K562 (cell line): ENCODE data around the gene SEMA6B. TPM values are rescaled to one million over a fixed set of nuclear protein-coding genes. Genes with fewer than 3 reads are reported as not detected.

Experiments
- ATAC-seq: fragments of 200-7000 bp; cut with Tn5 transposase; 3 replicates; pipeline ENCODE4 v1.9.1; 2020; ENCODE audit warnings: moderate library complexity
- BruUV-seq: library from RNA; stranded (reverse); fragments of 400-500 nt; replicated peaks from 2 replicates; lab custom pipeline; 2021; lab: Mats Ljungman, UMichigan
- CTCF ChIA-PET: fragments of 300-600 bp; formaldehyde crosslinking; extraction: SDS; loops from one replicate; lab custom pipeline; 2021; ENCODE audit warnings: low intra/inter-chr PET ratio; lab: Yijun Ruan, JAX
- POLR2A ChIA-PET: fragments of 300-600, 350-650 bp; sonication (Branson Sonifier 250); formaldehyde crosslinking; extraction: SDS; loops from one replicate; lab custom pipeline; 2021; ENCODE audit warnings: antibody characterized with exemption, inconsistent platforms; lab: Yijun Ruan, JAX
- DNase-seq, 4 experiments: peaks; one replicate each; pipeline versions ENCODE4 v3.0.0 to v3.0.0-alpha.2; 2011 to 2018; ENCODE audit warnings: low spot score in 3 of 4, mixed read lengths in 3 of 4; ENCODE audit errors: extremely low read depth in 1 of 4
- FAIRE-seq: peaks from 2 replicates; lab custom pipeline; 2011; peaks lifted over from hg19 to GRCh38; lab: Jason Lieb, UNC
- H2AFZ ChIP-seq: 2 replicates; pipeline ENCODE4 v1.6.0; 2011; ENCODE audit warnings: low read depth, low read length, control low read depth, inconsistent platforms
- H3K27ac ChIP-seq: fragments of 200-600 bp; 3 replicates; pipeline ENCODE4 v1.8.0; 2011; ENCODE audit warnings: low read depth, mild to moderate bottlenecking, control low read depth, inconsistent platforms, low read length, moderate library complexity, mixed read lengths; ENCODE audit errors: extremely low read depth
- H3K27me3 ChIP-seq, 2 experiments: fragments of 300-600 bp in 1 of 2; 2 replicates in 1 of 2; 3 replicates in 1 of 2; pipeline versions ENCODE4 v1.6.0 to v1.8.0; 2011; ENCODE audit warnings: inconsistent platforms in 2 of 2, low read length in 2 of 2, mild to moderate bottlenecking in 1 of 2, mixed read lengths in 1 of 2, moderate library complexity in 1 of 2; ENCODE audit not compliant: control insufficient read depth in 2 of 2, insufficient read depth in 2 of 2
- H3K36me3 ChIP-seq: fragments of 300-600 bp; 3 replicates; pipeline ENCODE4 v1.8.0; 2011; ENCODE audit warnings: mild to moderate bottlenecking, low read length, inconsistent platforms; ENCODE audit not compliant: control insufficient read depth, insufficient read depth
- H3K4me1 ChIP-seq, 2 experiments: fragments of 200-600 bp in 1 of 2; replicated peaks in 1 of 2; 2 replicates in 1 of 2; 3 replicates in 1 of 2; pipeline versions ENCODE4 v1.5.1 to v1.8.0; 2011; ENCODE audit warnings: inconsistent platforms in 2 of 2, low read length in 2 of 2, mild to moderate bottlenecking in 1 of 2, mixed read lengths in 1 of 2, moderate library complexity in 1 of 2; ENCODE audit not compliant: control insufficient read depth in 2 of 2, insufficient read depth in 2 of 2
- H3K4me2 ChIP-seq: 2 replicates; pipeline ENCODE4 v1.6.1; 2011; ENCODE audit warnings: low read length, control low read depth, inconsistent platforms, mixed read lengths; ENCODE audit not compliant: insufficient read depth
- H3K4me3 ChIP-seq: fragments of 200-600 bp; sonication (generic), shearing (Covaris generic); 2 replicates; pipeline ENCODE4 v1.5.1; 2016; ENCODE audit warnings: control low read depth, inconsistent platforms
- H3K79me2 ChIP-seq: fragments of 200-600 bp; 3 replicates; pipeline ENCODE4 v1.8.0; 2011; ENCODE audit warnings: low read length, inconsistent platforms; ENCODE audit not compliant: control insufficient read depth, insufficient read depth
- H3K9ac ChIP-seq, 2 experiments: 2 replicates each; pipeline versions ENCODE4 v1.6.0 to v1.6.1; 2011; ENCODE audit warnings: low read depth in 2 of 2, low read length in 2 of 2, control low read depth in 1 of 2, inconsistent platforms in 1 of 2, mild to moderate bottlenecking in 1 of 2, mixed read lengths in 1 of 2; ENCODE audit not compliant: insufficient read depth in 1 of 2
- H3K9me1 ChIP-seq: one replicate; pipeline ENCODE4 v1.6.0; 2011; ENCODE audit warnings: inconsistent platforms, mild to moderate bottlenecking, low read length, moderate library complexity; ENCODE audit not compliant: control insufficient read depth, insufficient read depth
- H3K9me3 ChIP-seq: replicated peaks from 2 replicates; pipeline ENCODE4 v1.5.1; 2011; ENCODE audit warnings: low read depth, low read length, inconsistent platforms; ENCODE audit not compliant: control insufficient read depth, insufficient read depth
- H4K20me1 ChIP-seq: replicated peaks from 2 replicates; pipeline ENCODE4 v1.6.1; 2011; ENCODE audit warnings: low read length, inconsistent platforms, mixed read lengths; ENCODE audit not compliant: control insufficient read depth, insufficient read depth
- ESRRA ChIP-seq: fragments of 450-650 bp; IDR thresholded peaks from 2 replicates; pipeline ENCODE4 v1.6.1; 2014; ENCODE audit warnings: low read depth, mild to moderate bottlenecking, moderate library complexity, borderline replicate concordance
- FOS ChIP-seq: IDR thresholded peaks from 3 replicates; pipeline ENCODE4 v1.6.1; 2011; ENCODE audit not compliant: insufficient read length; ENCODE audit errors: extremely low read depth
- HNRNPH1 ChIP-seq: fragments of 200-400 bp; formaldehyde crosslinking; optimal IDR thresholded peaks from 2 replicates; pipeline ENCODE3; 2017; ENCODE audit warnings: low read depth, mild to moderate bottlenecking, low read length, moderate library complexity
- MAFK ChIP-seq: IDR thresholded peaks from 2 replicates; pipeline ENCODE4 v1.6.1; 2011; ENCODE audit warnings: low read length, improper control_type of control experiment
- RB1 ChIP-seq: fragments of 450-650 bp; IDR thresholded peaks from 2 replicates; pipeline ENCODE4 v1.6.1; 2017; ENCODE audit warnings: low read depth, mild to moderate bottlenecking
- SPI1 ChIP-seq: IDR thresholded peaks from 2 replicates; pipeline ENCODE4 v1.6.1; 2011; ENCODE audit warnings: low read depth, low read length, control low read depth, borderline replicate concordance
- SREBF2 ChIP-seq: sonication (generic); formaldehyde crosslinking; IDR thresholded peaks from 2 replicates; pipeline ENCODE4 v1.4.0; 2020; ENCODE audit warnings: mild to moderate bottlenecking, missing genetic modification reagents
- TAL1 ChIP-seq: fragments of 450-650 bp; IDR thresholded peaks from 2 replicates; pipeline ENCODE4 v1.6.1; 2016; ENCODE audit warnings: mild to moderate bottlenecking
- WGBS: fragments of 100-300 bp; shearing (Covaris generic); methylation state at CpG from one replicate; pipeline ENCODE4 v1.1.6; 2016; ENCODE audit warnings: low coverage, mixed read lengths; ENCODE audit not compliant: insufficient coverage; ENCODE audit errors: missing lambda C conversion rate; 5-methylcytosine and 5-hydroxymethylcytosine counted together
- in situ Hi-C: fragments of 300-500 bp; cut with MboI; formaldehyde crosslinking; loops from 4 replicates; pipeline ENCODE4 v1.15.0; 2018; ENCODE audit warnings: inconsistent platforms, mixed read lengths
- intact Hi-C: fragments of 100-400 bp; cut with micrococcal nuclease; formaldehyde crosslinking; loops from 2 replicates; pipeline ENCODE4 v1.14.2; 2022
- polyA plus RNA-seq, 8 experiments: library from polyadenylated mRNA; depleted of rRNA in 4 of 8; stranded (reverse) in 5 of 8; unstranded in 3 of 8; fragments of >200 nt; fragmentation: Nextera tagmentation in 2 of 8; fragmentation: Illumina TruSeq in 1 of 8; extraction: Ambion mirVana in 2 of 8; extraction: Trizol in 1 of 8; gene quantifications; 2 replicates each; pipeline versions ENCODE4 v1.2.1 to v1.2.3, GENCODE V29; 2011 to 2014; ENCODE audit warnings: inconsistent platforms in 1 of 8, missing spikeins in 1 of 8
- total RNA-seq, 7 experiments: library from RNA; depleted of rRNA in 6 of 7; stranded (reverse); fragments of >200 nt in 6 of 7; fragmentation: Illumina TruSeq in 2 of 7; extraction: Trizol in 2 of 7; gene quantifications; 2 replicates each; pipeline versions ENCODE4 v1.2.1 to v1.2.3, GENCODE V29; 2011 to 2021; ENCODE audit warnings: low replicate concordance in 1 of 7
- TF ChIP-seq, protein P1 (sequence below), 2 experiments: fragments of 450-650 bp; IDR thresholded peaks; 2 replicates each; pipeline ENCODE4 v1.6.1; 2018; ENCODE audit warnings: mild to moderate bottlenecking in 2 of 2, low read depth in 1 of 2; ENCODE audit not compliant: partially characterized antibody in 2 of 2
- TF ChIP-seq, protein P2 (sequence below), 3 experiments: IDR thresholded peaks in 2 of 3; conservative IDR thresholded peaks in 1 of 3; 2 replicates each; pipeline ENCODE4 v1.5.1; 2011 to 2012; ENCODE audit warnings: low read length in 3 of 3, mild to moderate bottlenecking in 3 of 3, control low read depth in 2 of 3, improper control_type of control experiment in 1 of 3, inconsistent platforms in 1 of 3, low read depth in 1 of 3, mixed read lengths in 1 of 3, moderate library complexity in 1 of 3; ENCODE audit not compliant: insufficient read depth in 2 of 3
- TF ChIP-seq, protein P3 (sequence below): fragments of 450-650 bp; formaldehyde crosslinking; IDR thresholded peaks from 2 replicates; pipeline ENCODE4 v1.4.0; 2020; ENCODE audit warnings: mild to moderate bottlenecking, mixed read lengths
- TF ChIP-seq, protein P4 (sequence below): sonication (generic); formaldehyde crosslinking; IDR thresholded peaks from 2 replicates; pipeline ENCODE4 v1.9.0; 2022; ENCODE audit warnings: mild to moderate bottlenecking, missing genetic modification reagents

Gene SEMA6B
- total and polyA plus RNA-seq, 9 of the 15 experiments (the other 6 are each of a cell fraction or from before 2014, with no cell fraction given), result 0.65 to 4.6 (median 2.5) TPM; not detected in 2

DNA sequence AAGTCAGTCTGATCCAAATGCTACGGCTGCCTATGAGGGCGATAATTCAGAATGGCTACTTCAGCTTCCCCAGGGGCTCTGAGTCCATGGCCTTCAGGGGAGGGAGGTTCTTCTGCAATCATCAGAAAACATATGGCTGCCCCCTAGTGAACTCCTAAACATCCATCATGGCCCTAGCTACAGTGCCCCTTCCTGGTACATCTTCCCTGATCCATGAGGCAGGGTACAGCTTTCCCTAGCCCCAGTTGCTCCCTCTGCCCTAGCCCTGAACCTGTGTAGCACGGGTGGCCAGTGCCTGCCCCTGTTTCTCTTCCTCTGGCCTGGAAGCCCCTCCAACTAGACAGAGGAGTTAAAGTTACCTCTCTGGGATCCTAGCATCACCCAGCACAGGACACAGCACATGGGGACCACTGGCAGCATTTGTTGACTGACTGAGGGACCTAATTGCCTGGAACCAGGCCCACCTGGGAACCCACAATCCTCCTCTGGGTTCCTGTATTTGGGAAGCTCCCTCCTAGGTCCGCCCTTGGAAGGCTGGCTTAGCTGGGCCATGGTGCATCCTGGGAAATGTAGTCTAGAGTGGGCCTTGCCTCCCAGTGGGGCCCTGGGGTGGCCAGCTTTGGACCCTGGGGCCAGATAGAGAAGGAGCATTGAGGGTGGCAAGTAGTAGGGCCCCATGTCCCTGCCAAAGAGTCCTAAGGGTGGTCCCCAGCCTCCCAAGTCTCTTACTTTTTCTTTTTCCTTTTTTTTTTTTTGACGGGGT, 17.7 kb upstream of the SEMA6B start:
- Histone ChIP-seq H3K4me3 (no peak overlapping the region), H3K4me2 (peak overlapping the region; percentile 45), H3K9me3 (no peaks in the 10 kb centered on the region), H2AFZ (peak overlapping the region; percentile 86), H3K36me3 (no peaks in the 10 kb centered on the region), H3K27ac (peak overlapping the region; percentile 54; the same call in 2 of the 3 replicates), H3K79me2 (no peaks in the 10 kb centered on the region), H3K27me3 (no peaks in the 10 kb centered on the region), H3K4me1 (peaks cover 28 to 58% of the 10 kb centered on the region in 2 experiments), H3K9ac (no peak overlapping the region; a peak in 1 of 4 replicates), H3K9me1 (no peaks in the 10 kb centered on the region), H4K20me1 (peaks cover 4% of the 10 kb centered on the region)
- 34% methylated on average over 5 of the region's 5 CpGs for WGBS
- in situ Hi-C loops (loop anchor here (5.0 to 10.0 kb wide), 2 partner anchors 60 to 218 kb away; partner anchors contain the start of genes FEM1A and TNFAIP8L1), intact Hi-C loops (no loop called here)
- ChIA-PET CTCF (interaction anchor here (0.6 to 3.6 kb wide), 2 partner anchors 59 to 65 kb away, joined by 4 to 25 read pairs; no protein-coding TSS in a partner anchor), POLR2A (interaction anchor here (0.6 to 2.0 kb wide), 3 partner anchors 38 to 100 kb away, joined by 4 read pairs; no protein-coding TSS in a partner anchor)
- BruUV-seq, result no TSS peak
- peak; percentile 85 for FAIRE-seq
- ATAC-seq, result peak; percentile 77
- DNase-seq, result peak; percentile 53 to 67 (median 60)
- no peak for TF ChIP-seq RB1
- TF ChIP-seq ESRRA, result no peak
- TF ChIP-seq, protein P1, sequence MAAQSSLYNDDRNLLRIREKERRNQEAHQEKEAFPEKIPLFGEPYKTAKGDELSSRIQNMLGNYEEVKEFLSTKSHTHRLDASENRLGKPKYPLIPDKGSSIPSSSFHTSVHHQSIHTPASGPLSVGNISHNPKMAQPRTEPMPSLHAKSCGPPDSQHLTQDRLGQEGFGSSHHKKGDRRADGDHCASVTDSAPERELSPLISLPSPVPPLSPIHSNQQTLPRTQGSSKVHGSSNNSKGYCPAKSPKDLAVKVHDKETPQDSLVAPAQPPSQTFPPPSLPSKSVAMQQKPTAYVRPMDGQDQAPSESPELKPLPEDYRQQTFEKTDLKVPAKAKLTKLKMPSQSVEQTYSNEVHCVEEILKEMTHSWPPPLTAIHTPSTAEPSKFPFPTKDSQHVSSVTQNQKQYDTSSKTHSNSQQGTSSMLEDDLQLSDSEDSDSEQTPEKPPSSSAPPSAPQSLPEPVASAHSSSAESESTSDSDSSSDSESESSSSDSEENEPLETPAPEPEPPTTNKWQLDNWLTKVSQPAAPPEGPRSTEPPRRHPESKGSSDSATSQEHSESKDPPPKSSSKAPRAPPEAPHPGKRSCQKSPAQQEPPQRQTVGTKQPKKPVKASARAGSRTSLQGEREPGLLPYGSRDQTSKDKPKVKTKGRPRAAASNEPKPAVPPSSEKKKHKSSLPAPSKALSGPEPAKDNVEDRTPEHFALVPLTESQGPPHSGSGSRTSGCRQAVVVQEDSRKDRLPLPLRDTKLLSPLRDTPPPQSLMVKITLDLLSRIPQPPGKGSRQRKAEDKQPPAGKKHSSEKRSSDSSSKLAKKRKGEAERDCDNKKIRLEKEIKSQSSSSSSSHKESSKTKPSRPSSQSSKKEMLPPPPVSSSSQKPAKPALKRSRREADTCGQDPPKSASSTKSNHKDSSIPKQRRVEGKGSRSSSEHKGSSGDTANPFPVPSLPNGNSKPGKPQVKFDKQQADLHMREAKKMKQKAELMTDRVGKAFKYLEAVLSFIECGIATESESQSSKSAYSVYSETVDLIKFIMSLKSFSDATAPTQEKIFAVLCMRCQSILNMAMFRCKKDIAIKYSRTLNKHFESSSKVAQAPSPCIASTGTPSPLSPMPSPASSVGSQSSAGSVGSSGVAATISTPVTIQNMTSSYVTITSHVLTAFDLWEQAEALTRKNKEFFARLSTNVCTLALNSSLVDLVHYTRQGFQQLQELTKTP (IDR thresholded peaks at IDR 0.05; ENCODE audit: low read depth in 1 of 2, partially characterized antibody in 2 of 2), result peak in 1 of 2 experiments; percentile 85
- peak; percentile 38; the same call in 1 of the 2 replicates for TF ChIP-seq SPI1
- no peak for TF ChIP-seq FOS
- TF ChIP-seq, protein P2, sequence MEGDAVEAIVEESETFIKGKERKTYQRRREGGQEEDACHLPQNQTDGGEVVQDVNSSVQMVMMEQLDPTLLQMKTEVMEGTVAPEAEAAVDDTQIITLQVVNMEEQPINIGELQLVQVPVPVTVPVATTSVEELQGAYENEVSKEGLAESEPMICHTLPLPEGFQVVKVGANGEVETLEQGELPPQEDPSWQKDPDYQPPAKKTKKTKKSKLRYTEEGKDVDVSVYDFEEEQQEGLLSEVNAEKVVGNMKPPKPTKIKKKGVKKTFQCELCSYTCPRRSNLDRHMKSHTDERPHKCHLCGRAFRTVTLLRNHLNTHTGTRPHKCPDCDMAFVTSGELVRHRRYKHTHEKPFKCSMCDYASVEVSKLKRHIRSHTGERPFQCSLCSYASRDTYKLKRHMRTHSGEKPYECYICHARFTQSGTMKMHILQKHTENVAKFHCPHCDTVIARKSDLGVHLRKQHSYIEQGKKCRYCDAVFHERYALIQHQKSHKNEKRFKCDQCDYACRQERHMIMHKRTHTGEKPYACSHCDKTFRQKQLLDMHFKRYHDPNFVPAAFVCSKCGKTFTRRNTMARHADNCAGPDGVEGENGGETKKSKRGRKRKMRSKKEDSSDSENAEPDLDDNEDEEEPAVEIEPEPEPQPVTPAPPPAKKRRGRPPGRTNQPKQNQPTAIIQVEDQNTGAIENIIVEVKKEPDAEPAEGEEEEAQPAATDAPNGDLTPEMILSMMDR (IDR thresholded peaks at IDR 0.05 in 2 of 3, conservative IDR thresholded peaks at IDR 0.05 in 1 of 3; ENCODE audit: insufficient read depth in 2 of 3, low read depth in 1 of 3, low read length in 3 of 3), result peak in 2 of 3 experiments; percentile 32 to 35; a peak in 2 of 6 replicates
- 0 out of 2 replicates have a peak, but pooled peaks have one; percentile 10 for TF ChIP-seq TAL1
- TF ChIP-seq SREBF2 (CRISPR knock-in tag), result no peak
- TF ChIP-seq MAFK, result no peak
- TF ChIP-seq, protein P3, sequence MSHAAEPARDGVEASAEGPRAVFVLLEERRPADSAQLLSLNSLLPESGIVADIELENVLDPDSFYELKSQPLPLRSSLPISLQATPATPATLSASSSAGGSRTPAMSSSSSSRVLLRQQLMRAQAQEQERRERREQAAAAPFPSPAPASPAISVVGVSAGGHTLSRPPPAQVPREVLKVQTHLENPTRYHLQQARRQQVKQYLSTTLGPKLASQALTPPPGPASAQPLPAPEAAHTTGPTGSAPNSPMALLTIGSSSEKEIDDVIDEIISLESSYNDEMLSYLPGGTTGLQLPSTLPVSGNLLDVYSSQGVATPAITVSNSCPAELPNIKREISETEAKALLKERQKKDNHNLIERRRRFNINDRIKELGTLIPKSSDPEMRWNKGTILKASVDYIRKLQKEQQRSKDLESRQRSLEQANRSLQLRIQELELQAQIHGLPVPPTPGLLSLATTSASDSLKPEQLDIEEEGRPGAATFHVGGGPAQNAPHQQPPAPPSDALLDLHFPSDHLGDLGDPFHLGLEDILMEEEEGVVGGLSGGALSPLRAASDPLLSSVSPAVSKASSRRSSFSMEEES (CRISPR knock-in tag), result no peak
- TF ChIP-seq, protein P4, sequence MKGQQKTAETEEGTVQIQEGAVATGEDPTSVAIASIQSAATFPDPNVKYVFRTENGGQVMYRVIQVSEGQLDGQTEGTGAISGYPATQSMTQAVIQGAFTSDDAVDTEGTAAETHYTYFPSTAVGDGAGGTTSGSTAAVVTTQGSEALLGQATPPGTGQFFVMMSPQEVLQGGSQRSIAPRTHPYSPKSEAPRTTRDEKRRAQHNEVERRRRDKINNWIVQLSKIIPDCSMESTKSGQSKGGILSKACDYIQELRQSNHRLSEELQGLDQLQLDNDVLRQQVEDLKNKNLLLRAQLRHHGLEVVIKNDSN (CRISPR knock-in tag), result no peak
- no peak for TF ChIP-seq HNRNPH1
